ENCODE results near the gene TSHZ2.

DNA sequence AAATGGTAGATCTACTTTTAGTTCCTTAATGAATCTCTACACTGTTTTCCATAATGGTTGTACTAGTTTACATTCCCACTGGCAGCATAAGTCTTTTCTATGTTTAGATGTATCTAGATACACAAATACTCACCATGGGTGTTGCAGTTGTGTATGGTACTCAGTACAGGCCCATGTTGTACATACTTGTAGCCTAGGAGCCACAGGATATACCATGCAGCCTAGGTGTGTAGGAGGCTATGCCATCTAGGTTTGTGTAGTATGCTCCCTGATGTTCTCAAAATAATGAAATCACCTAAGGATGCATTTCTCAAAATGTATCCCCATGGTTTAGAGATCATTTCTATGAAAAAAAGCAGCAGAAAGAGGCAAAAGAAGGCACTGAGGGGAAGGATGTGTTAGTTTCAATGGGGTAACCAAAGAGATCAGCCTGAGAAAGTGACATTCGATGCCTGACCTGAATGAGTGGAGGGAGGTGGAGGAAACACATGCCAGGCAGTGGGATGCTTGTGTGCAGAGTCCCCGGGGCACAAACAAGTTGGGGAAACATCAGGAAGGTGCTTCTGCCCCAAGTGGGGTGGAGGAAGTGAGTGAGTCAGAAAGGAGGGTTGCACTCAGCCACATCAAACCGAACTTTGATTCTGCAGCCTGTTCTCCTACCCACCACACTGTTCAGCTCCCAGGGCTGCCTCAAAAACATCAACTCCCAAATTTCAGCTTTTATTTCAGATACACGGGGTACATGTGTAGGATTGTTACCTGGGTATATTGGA lies 430.3 kb downstream of the TSHZ2 start:
- TF ChIP-seq, protein P1, sequence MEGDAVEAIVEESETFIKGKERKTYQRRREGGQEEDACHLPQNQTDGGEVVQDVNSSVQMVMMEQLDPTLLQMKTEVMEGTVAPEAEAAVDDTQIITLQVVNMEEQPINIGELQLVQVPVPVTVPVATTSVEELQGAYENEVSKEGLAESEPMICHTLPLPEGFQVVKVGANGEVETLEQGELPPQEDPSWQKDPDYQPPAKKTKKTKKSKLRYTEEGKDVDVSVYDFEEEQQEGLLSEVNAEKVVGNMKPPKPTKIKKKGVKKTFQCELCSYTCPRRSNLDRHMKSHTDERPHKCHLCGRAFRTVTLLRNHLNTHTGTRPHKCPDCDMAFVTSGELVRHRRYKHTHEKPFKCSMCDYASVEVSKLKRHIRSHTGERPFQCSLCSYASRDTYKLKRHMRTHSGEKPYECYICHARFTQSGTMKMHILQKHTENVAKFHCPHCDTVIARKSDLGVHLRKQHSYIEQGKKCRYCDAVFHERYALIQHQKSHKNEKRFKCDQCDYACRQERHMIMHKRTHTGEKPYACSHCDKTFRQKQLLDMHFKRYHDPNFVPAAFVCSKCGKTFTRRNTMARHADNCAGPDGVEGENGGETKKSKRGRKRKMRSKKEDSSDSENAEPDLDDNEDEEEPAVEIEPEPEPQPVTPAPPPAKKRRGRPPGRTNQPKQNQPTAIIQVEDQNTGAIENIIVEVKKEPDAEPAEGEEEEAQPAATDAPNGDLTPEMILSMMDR (conservative IDR thresholded peaks at IDR 0.05; ENCODE audit: low read depth, low read length), result no peak
- TF ChIP-seq ELK1 (IDR thresholded peaks at IDR 0.05; ENCODE audit: borderline replicate concordance, low read depth, low read length) (no peak), RAD21 (IDR thresholded peaks at IDR 0.05; ENCODE audit: low read length) (no peak), MXI1 (IDR thresholded peaks at IDR 0.05; ENCODE audit: borderline replicate concordance, low read depth, low read length) (no peak), FOS (IDR thresholded peaks at IDR 0.05; ENCODE audit: low read depth, low read length) (no peak)

All from IMR-90 (cell line).